ENCODE measurements around the gene CAMTA1. TPM values are rescaled to one million over a fixed set of nuclear protein-coding genes. Genes with fewer than 3 reads are reported as not detected.

Gene CAMTA1
- total RNA-seq, 1 experiment from 2014 or later, result 82.2 TPM

- CTCF ChIA-PET, result interaction anchor here (0.6 kb wide), 1 partner anchor 116 kb away, joined by 4 read pairs; no protein-coding TSS in a partner anchor
- ATAC-seq (no peak), DNase-seq (ENCODE audit: low read depth, low spot score) (no peak)
- intact Hi-C loops (cut with micrococcal nuclease; ENCODE audit: unreplicated experiment), result no loop called here
- Histone ChIP-seq H3K36me3 (ENCODE audit: control insufficient read depth, insufficient read depth, low read length) (no peaks in the 10 kb centered on the region), H3K4me3 (ENCODE audit: low read depth in 2 of 2, low read length in 2 of 2) (no peak overlapping the region), H3K9me3 (ENCODE audit: control insufficient read depth, insufficient read depth, low read depth, low read length) (no peaks in the 10 kb centered on the region), H3K27me3 (ENCODE audit: control insufficient read depth, insufficient read depth, low read length) (no peaks in the 10 kb centered on the region), H3K4me1 (ENCODE audit: control insufficient read depth, insufficient read depth, low read length) (no peaks in the 10 kb centered on the region), H3K27ac (ENCODE audit: low read length) (no peak overlapping the region)
- TF ChIP-seq TCF7L2 (IDR thresholded peaks at IDR 0.05; ENCODE audit: low read depth, low read length), result no peak
- POLR2A ChIA-PET, result no interaction called here
- in situ Hi-C loops (cut with HindIII; ENCODE audit: low pct_unique_long_range_greater_than_20kb, low sequenced_read_pairs), result no loop called here
- BruUV-seq (replicated peaks), result no TSS peak
Observed at GRCh38 chr1:7372477-7373120, 587.3 kb downstream of the CAMTA1 start.

GRCh38 chr1:7373251-7373650 is 588.0 kb downstream of the CAMTA1 start:
- ATAC-seq (no peak), DNase-seq (ENCODE audit: low read depth, low spot score) (no peak)
- no peaks in the 10 kb centered on the region for H3K9me3 ChIP-seq (ENCODE audit: control insufficient read depth, insufficient read depth, low read depth, low read length)
- H3K36me3 ChIP-seq (ENCODE audit: control insufficient read depth, insufficient read depth, low read length), result no peaks in the 10 kb centered on the region
- H3K27ac ChIP-seq (ENCODE audit: low read length), result no peak overlapping the region
- H3K4me3 ChIP-seq (ENCODE audit: low read depth in 2 of 2, low read length in 2 of 2), result no peak overlapping the region
- ChIA-PET POLR2A (no interaction called here), CTCF (no interaction called here)
- no peaks in the 10 kb centered on the region for H3K27me3 ChIP-seq (ENCODE audit: control insufficient read depth, insufficient read depth, low read length)
- no TSS peak for BruUV-seq (replicated peaks)
- intact Hi-C loops (cut with micrococcal nuclease; ENCODE audit: unreplicated experiment) (no loop called here), in situ Hi-C loops (cut with HindIII; ENCODE audit: low pct_unique_long_range_greater_than_20kb, low sequenced_read_pairs) (no loop called here)
- TF ChIP-seq SIN3A (IDR thresholded peaks at IDR 0.05; ENCODE audit: borderline replicate concordance, insufficient read depth, low read depth, low read length) (no peak), TCF7L2 (IDR thresholded peaks at IDR 0.05; ENCODE audit: low read depth, low read length) (no peak), REST (IDR thresholded peaks at IDR 0.05; ENCODE audit: insufficient read depth in 1 of 2, low read depth in 2 of 2, low read length in 1 of 2) (no peak)
- H3K4me1 ChIP-seq (ENCODE audit: control insufficient read depth, insufficient read depth, low read length), result no peaks in the 10 kb centered on the region

GRCh38 chr1:7373876-7374562 is 588.8 kb downstream of the CAMTA1 start:
- H3K9me3 ChIP-seq (ENCODE audit: control insufficient read depth, insufficient read depth, low read depth, low read length), result no peaks in the 10 kb centered on the region
- DNase-seq (ENCODE audit: low read depth, low spot score) (no peak), ATAC-seq (no peak)
- no TSS peak for BruUV-seq (replicated peaks)
- no peak overlapping the region for H3K4me3 ChIP-seq (ENCODE audit: low read depth in 2 of 2, low read length in 2 of 2)
- H3K27ac ChIP-seq (ENCODE audit: low read length), result no peak overlapping the region
- H3K36me3 ChIP-seq (ENCODE audit: control insufficient read depth, insufficient read depth, low read length), result no peaks in the 10 kb centered on the region
- ChIA-PET CTCF (no interaction called here), POLR2A (no interaction called here)
- intact Hi-C loops (cut with micrococcal nuclease; ENCODE audit: unreplicated experiment) (no loop called here), in situ Hi-C loops (cut with HindIII; ENCODE audit: low pct_unique_long_range_greater_than_20kb, low sequenced_read_pairs) (no loop called here)
- no peak for TF ChIP-seq SIN3A (IDR thresholded peaks at IDR 0.05; ENCODE audit: borderline replicate concordance, insufficient read depth, low read depth, low read length)
- no peaks in the 10 kb centered on the region for H3K27me3 ChIP-seq (ENCODE audit: control insufficient read depth, insufficient read depth, low read length)
- H3K4me1 ChIP-seq (ENCODE audit: control insufficient read depth, insufficient read depth, low read length), result 0 out of 2 replicates have a peak, but pooled peaks cover under 1% of the 10 kb centered on the region
